Measurements from ENCODE around the gene CHTF18. TPM values are rescaled to one million over a fixed set of nuclear protein-coding genes. Genes with fewer than 3 reads are reported as not detected.

The CHTF18 gene
- total RNA-seq, 1 experiment from 2014 or later: 120 TPM

- WGBS (ENCODE audit: extremely low coverage, insufficient read length, low lambda C conversion rate): no CpG with 5 or more reads among the region's 33 CpGs
- H3K4me1 ChIP-seq (ENCODE audit: insufficient read depth, low read length): no peaks in the 10 kb centered on the region
These were observed 901 bp downstream of the CHTF18 start for GRCh38 chr16:789191-789850.

More at GRCh38 chr16:789191-789850, 901 bp downstream of the CHTF18 start:
- no peak overlapping the region for H4K5ac ChIP-seq (ENCODE audit: insufficient read length, low read depth, low read length)
- peak overlapping the region; percentile 50 for H3K9ac ChIP-seq (ENCODE audit: extremely low read depth, insufficient read length, low read length)
- no peak overlapping the region for H3K27ac Mint-ChIP-seq
- H3K27ac ChIP-seq (ENCODE audit: insufficient read length, low read depth, low read length): no peak overlapping the region
- no peak overlapping the region for H2AFZ ChIP-seq (ENCODE audit: low read length)
- H3T11ph ChIP-seq (ENCODE audit: low read length): no peak overlapping the region
- no peak overlapping the region for H4K91ac ChIP-seq (ENCODE audit: insufficient read length, low read depth, low read length)
- H3K36me3 Mint-ChIP-seq (ENCODE audit: insufficient read depth in 1 of 3, low read depth in 3 of 3): peaks cover 8 to 34% (median 25%) of the 10 kb centered on the region in 3 experiments; a peak in 6 of 7 replicates
- no peak overlapping the region for H2BK15ac ChIP-seq (ENCODE audit: low read depth, low read length)
- H3K4me1 Mint-ChIP-seq: peaks cover 0 to 2% of the 10 kb centered on the region in 2 experiments; a peak in 1 of 4 replicates
- H2AK5ac ChIP-seq (ENCODE audit: insufficient read length, low read length): no peak overlapping the region
- no peak overlapping the region for H3K18ac ChIP-seq (ENCODE audit: insufficient read length, low read depth, low read length)
- DNase-seq: no peak
- H3K4me3 Mint-ChIP-seq: peak overlapping the region; percentile 71 to 78
- H3K27me3 ChIP-seq (ENCODE audit: insufficient read depth, low read length): no peaks in the 10 kb centered on the region
- no peak overlapping the region for H2BK120ac ChIP-seq (ENCODE audit: low read depth, low read length, poor library complexity, severe bottlenecking)
- H3K4me2 ChIP-seq (ENCODE audit: insufficient read depth, insufficient read length, low read length): peak overlapping the region; percentile 47
- no peak overlapping the region for H3K4ac ChIP-seq (ENCODE audit: low read depth, low read length)
- no peak overlapping the region for H2BK5ac ChIP-seq (ENCODE audit: insufficient read length, low read length)
- no peak overlapping the region for H4K8ac ChIP-seq (replicated peaks; ENCODE audit: insufficient read length, low read depth, low read length)
- H3K9me3 Mint-ChIP-seq: no peaks in the 10 kb centered on the region
- H3K56ac ChIP-seq (ENCODE audit: insufficient read length, low read depth, low read length): no peak overlapping the region
- H4K20me1 ChIP-seq (ENCODE audit: control insufficient read depth, insufficient read depth, insufficient read length): no peaks in the 10 kb centered on the region
- peaks cover 2% of the 10 kb centered on the region for H3K79me1 ChIP-seq (ENCODE audit: insufficient read depth, low read depth, low read length, poor library complexity, severe bottlenecking)
- no peak overlapping the region for H3K23ac ChIP-seq (ENCODE audit: insufficient read length, low read depth, low read length)
- H3K14ac ChIP-seq (ENCODE audit: insufficient read depth, low read length): no peak overlapping the region
- no peaks in the 10 kb centered on the region for H3K9me3 ChIP-seq (ENCODE audit: control insufficient read depth, low read depth, low read length)
- TF ChIP-seq CTCF (conservative IDR thresholded peaks at IDR 0.05): no peak
- H3K79me2 ChIP-seq (ENCODE audit: insufficient read depth, low read length): no peaks in the 10 kb centered on the region; the same call in 1 of the 2 replicates
- peaks cover 11% of the 10 kb centered on the region for H3K23me2 ChIP-seq (ENCODE audit: insufficient read length, low read depth, low read length, poor library complexity, severe bottlenecking)
- H2BK12ac ChIP-seq (ENCODE audit: insufficient read length, low read depth, low read length): no peak overlapping the region
- H2BK20ac ChIP-seq (ENCODE audit: low read depth, low read length, poor library complexity, severe bottlenecking): no peak overlapping the region
- no peaks in the 10 kb centered on the region for H3K27me3 Mint-ChIP-seq (ENCODE audit: low read depth)
